GM12873 (cell line): ENCODE measurements around the gene WDFY1.
A peak's percentile ranks its signal among the peaks of the same experiment; 100 is the strongest.

Experiments
- CTCF ChIP-seq: IDR thresholded peaks from 2 replicates; pipeline ENCODE4 v1.5.1; 2012; ENCODE audit warnings: low read depth, mild to moderate bottlenecking, moderate library complexity, low read length, control low read depth; ENCODE audit not compliant: insufficient read depth; ENCODE audit errors: missing control alignments

The WDFY1 gene

DNA sequence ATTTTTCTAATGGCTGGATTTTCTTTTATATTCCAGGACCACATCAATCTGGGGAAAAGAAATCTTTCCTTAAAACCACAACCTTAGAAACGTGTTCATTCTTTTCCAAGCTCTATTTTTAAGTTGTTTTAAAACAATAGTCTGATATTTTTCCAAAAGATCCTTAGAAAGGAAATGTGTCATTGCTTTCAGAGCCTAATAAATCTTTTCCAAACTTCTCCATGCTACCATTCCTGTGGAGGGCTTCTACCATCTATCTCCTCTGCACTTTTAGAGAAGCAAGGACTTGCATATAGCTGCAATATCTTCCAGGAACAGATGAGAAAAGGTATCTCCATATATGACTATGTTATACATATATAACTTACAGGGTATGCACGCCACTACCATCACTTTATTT lies 21.2 kb downstream of the WDFY1 start:
- no peak for TF ChIP-seq CTCF

DNA sequence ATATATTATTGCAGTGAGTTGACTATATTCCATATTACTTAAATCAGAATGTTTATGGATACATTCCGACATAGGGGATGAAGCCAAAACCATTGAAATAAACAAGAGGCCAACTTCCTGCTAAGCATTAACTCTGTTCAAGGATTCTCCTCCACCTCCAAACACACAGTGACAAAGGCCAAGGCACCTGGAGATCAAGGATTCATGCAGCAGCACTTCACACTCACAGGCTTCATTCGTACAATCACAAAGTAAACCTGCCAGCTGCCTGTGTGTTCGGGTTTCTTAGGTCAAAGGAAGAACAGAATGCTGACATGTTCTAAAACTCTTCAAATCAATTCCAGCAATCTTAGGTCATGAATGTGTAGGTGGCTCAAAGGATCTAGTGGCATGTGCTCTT lies 22.8 kb downstream of the WDFY1 start:
- TF ChIP-seq CTCF: no peak

- no peak for TF ChIP-seq CTCF
These were observed 23.9 kb downstream of the WDFY1 start for GRCh38 chr2:223921204-223921603.

DNA sequence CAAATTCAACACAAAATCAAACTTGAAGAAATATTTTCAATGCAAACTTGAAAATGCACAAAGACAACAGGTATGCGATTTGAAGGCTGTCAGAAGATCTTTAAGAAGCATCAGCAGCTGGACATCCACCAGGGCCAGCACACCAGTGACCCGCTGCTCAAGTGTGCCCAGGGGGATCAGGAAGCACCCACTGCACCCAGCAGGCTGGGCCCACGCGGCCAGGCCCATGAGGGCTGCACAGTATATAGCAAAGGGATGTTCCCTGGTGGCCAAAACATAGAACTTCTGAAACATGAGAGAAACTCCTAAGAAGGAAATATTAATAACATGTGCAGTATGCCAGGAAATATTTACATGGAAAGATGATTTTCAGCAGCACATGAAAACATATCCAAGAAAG lies 25.0 kb downstream of the WDFY1 start:
- peak; percentile 13 for TF ChIP-seq CTCF

GRCh38 chr2:223918671-223919134 lies 26.4 kb downstream of the WDFY1 start:
- TF ChIP-seq CTCF: no peak

DNA sequence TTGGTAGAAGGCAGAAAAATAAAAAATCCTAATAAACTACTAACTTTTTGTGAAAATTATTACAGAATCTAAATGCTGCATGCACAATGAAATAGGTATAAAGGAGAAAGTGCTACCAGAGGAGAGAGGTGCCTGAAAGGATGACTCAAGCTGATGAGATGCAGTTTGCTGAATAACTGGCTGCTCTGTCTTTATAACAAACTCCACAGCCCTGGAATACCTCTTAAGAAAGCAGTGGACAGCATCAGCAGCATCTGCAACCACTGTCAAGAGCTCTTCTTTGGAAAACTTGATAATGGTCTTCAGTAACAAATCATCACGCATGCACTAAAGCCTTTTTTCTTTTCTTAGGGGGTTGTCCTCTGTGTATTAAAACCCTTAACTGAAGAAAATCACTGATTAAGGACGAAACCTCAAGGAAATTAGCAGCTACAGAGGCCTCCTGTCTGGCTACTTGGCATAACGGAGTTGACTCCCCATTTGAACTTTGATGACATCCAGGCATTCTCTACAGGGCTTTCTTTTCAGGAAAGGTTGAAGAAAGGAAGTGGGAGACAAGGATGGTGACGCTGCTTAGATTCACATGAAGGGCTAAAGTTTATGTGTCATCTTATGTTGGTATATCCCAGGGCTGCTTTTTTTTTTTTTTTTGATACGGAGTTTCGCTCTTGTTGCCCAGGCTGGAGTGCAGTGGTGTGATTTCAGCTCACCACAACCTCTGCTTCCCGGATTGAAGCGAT lies 28.8 kb downstream of the WDFY1 start:
- TF ChIP-seq CTCF: no peak

- TF ChIP-seq CTCF: no peak
These were observed 30.1 kb downstream of the WDFY1 start for GRCh38 chr2:223915071-223915470.
